Endometrial microvascular endothelial cells (primary cell): Measurements from ENCODE around the gene MEAK7. TPM values are rescaled to one million over a fixed set of nuclear protein-coding genes. Genes with fewer than 3 reads are reported as not detected.

Experiments used
- in situ Hi-C: cut with HindIII; loops from 2 replicates; pipeline ENCODE4 v1.10.0; 2017; ENCODE audit warnings: low sequenced_read_pairs, low pct_unique_long_range_greater_than_20kb; ENCODE audit errors: inconsistent ontology term
- total RNA-seq: library from RNA; depleted of rRNA; stranded (reverse); fragments of >200 nt; gene quantifications from one replicate; pipeline ENCODE4 v1.2.3, GENCODE V29; 2015; ENCODE audit errors: inconsistent ontology term

MEAK7 gene
- total RNA-seq, 1 donor from 2014 or later: 26.3 TPM

- in situ Hi-C loops: no loop called here
Observed at GRCh38 chr16:84459533-84459894, 44.9 kb downstream of the MEAK7 start.

- in situ Hi-C loops: no loop called here
Observed at GRCh38 chr16:84458606-84459532, 45.6 kb downstream of the MEAK7 start.

DNA sequence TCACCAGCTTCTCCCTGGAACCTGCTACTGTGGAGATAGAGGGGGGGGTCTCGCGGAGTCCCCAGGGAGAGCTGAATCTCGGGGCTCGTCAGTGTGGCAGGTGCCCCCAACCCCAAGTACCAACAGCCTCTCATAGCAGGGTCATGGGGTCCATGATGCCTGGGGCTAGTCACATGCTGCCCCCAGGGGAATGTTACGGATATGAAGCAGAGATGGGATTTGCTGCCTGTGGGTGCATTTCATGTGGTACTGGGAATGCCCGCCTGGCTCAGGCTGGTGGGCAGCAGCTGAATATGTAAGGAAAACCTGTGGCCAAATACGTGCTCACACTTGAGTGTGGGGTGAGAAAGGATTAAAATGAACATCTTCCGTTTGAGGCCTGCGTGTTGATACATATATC is 49.4 kb downstream of the MEAK7 start:
- in situ Hi-C loops: no loop called here

Other genes with a start within 250 kb of the MEAK7 start
- 0.37 TPM for gene WFDC1, start 209.8 kb downstream of the MEAK7 start, total RNA-seq
- not detected for gene ATP2C2, start 136.1 kb downstream of the MEAK7 start, total RNA-seq
- gene COTL1, start 113.4 kb upstream of the MEAK7 start, total RNA-seq: 196 TPM
- 38.7 TPM for gene KLHL36, start 143.9 kb upstream of the MEAK7 start, total RNA-seq
- 92.3 TPM for gene USP10, start 195.3 kb upstream of the MEAK7 start, total RNA-seq